Measurements from ENCODE around the gene CNOT1.
"Not testable (repeated sequence)": the region's sequence is repeated elsewhere in the genome, so short reads cannot be mapped to it uniquely, and the experiment has no call there.

CNOT1 gene

GRCh38 chr16:58638148-58639036 is 8.8 kb upstream of the CNOT1 start:
- DNase-seq (ENCODE audit: low read depth) = peak; percentile 84

GRCh38 chr16:58637021-58637420 is 7.4 kb upstream of the CNOT1 start:
- DNase-seq (ENCODE audit: low read depth) = not testable (repeated sequence)

DNA sequence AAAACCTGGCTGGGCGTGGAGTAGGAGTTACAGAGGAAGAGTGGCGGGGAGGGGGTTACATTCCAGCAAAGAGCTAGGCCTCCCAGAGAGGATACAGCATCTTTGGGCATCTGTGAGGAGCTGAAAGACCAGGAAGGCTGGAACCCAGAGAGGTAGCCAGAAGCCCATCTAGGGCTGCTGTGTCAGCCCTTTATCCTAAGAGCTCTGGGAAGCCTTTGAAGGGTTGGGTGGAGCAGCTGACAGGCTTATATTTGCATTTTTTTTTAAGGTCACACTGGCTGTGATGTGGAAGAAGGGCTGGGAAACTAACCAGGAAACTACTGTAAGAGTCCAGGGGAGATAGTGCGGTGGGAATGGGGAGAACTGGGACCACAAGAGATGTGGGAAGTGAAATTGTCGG is 6.8 kb upstream of the CNOT1 start:
- DNase-seq (ENCODE audit: low read depth) = no peak

DNA sequence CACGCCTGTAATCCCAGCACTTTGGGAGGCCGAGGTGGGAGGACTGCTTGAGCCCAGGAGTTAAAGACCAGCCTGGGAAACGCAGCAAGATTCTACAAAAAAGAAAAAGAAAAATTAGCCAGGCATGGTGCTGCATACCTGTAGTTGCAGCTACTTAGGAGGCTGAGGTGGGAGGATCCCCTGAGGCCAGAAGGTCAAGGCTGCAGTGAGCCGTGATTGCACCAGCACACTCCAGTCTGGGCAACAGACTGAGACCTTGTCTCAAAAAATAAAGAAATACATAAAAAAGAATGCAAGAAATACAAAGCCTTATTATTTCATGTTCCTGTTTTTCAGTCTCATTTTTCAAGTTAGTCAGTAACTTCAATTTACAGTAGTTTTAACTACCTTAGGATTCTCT is 5.9 kb upstream of the CNOT1 start:
- DNase-seq (ENCODE audit: low read depth) = no peak

DNA sequence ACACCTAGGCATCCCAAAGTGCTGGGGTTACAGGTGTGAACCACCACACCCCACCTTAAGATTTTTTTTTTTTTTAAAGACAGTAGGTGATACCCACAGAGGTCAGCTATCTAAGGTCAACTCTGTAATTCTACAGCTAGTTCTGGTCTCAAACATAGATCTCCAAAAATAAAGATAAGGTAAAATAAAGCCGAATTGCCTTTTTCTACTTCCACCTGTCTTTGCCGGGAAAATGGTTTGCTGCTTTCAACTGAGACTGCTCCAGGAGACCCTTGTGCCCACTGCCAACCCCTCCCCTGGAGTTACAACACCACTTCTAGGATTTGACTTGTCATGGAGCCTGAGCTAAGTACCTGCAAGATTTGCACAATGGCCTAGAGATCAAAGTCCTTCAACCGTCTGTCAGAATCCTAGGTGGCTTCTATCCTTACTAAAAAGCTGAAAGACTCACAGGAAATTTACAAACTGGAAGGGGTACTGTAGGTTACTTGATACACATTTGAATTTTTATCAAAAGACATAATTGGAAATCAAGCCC is 4.7 kb upstream of the CNOT1 start:
- no peak for DNase-seq (ENCODE audit: low read depth)

- DNase-seq (ENCODE audit: low read depth) = no peak
Measured at GRCh38 chr16:58628845-58629732, 537 bp downstream of the CNOT1 start.

- DNase-seq (ENCODE audit: low read depth) = no peak
Measured at GRCh38 chr16:58624209-58624608, 5.4 kb downstream of the CNOT1 start.

DNA sequence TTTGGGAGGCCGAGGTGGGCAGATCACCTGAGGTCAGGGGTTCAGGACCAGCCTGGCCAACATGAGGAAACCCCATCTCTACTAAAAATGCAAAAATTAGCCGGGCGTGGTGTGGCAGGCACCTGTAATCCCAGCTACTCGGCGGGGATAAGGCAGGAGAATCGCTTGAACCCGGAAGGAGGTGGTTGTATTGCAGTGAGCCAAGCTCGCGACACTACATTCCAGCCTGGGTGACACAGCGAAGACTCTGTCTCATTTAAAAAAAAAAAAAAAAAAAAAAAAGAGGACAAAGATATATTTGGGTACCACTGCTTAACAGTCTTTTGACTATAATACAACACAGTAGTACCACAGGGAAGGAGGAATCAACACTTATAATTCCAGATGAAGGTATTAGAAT is 9.2 kb downstream of the CNOT1 start:
- DNase-seq (ENCODE audit: low read depth) = no peak

DNA sequence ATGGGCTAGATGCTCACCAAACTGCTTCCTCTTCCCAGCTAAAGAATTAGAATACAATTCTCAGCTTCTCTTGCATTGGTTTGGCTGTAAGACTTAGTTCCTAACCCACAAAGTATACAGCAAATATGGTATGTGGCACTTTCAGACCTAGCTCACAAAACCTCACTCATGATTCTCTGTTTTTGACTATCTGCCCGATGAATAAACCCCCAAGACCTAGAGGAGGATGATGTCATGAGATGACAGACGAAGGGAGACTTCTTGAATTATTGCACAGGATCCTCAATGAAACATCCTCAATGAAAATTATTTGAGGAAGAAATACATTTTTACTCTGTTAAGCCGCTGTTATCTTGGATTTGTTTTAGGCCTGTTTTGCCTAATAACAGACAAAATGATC is 14.3 kb downstream of the CNOT1 start:
- no peak for DNase-seq (ENCODE audit: low read depth)

- DNase-seq (ENCODE audit: low read depth) = no peak
Measured at GRCh38 chr16:58614860-58615259, 14.8 kb downstream of the CNOT1 start.

GRCh38 chr16:58614212-58614611 is 15.4 kb downstream of the CNOT1 start:
- DNase-seq (ENCODE audit: low read depth) = peak; percentile 14

- not testable (repeated sequence) for DNase-seq (ENCODE audit: low read depth)
Measured at GRCh38 chr16:58612965-58613364, 16.7 kb downstream of the CNOT1 start.

- DNase-seq (ENCODE audit: low read depth) = no peak
Measured at GRCh38 chr16:58608601-58609136, 21.0 kb downstream of the CNOT1 start.

- DNase-seq (ENCODE audit: low read depth) = no peak
Measured at GRCh38 chr16:58605562-58605961, 24.1 kb downstream of the CNOT1 start.

DNA sequence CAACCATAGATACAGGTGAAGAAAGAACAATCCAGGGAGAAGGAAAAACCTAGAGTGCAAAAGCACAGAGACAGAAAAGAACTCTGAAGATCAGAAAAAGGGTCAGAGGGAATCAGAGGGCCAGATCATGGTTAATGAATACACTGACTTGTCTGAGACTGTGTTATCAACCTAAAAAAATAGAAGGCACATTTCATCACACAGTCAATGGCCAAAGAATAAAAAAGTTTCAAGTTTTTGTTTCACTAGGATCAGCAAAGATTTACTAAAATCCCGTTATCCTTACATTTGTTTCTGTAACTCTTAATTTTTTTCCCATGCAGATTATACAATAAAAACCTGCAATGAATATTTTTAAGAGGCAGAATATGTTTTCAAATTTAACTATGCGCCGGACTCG is 38.5 kb downstream of the CNOT1 start:
- DNase-seq (ENCODE audit: low read depth) = no peak

- DNase-seq (ENCODE audit: low read depth) = peak; percentile 9
Measured at GRCh38 chr16:58589326-58589905, 40.2 kb downstream of the CNOT1 start.

DNA sequence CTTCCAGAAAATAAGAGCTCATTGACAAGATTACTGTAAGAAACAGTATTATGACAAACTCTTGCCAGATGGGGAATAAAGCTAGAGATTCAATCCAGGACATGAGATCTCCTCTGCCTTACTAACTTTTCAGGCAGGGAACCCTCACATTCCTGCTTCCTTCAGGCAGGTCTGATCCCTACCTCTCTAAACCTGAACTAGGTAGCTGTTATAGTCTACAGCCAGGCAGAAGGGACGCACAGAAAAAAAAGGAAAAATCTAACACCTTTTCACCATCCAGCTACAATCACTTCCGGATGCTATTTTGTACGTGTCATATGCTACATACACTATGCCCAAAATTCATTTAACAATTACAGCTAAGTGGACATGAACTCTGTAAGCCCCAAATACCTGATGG is 41.2 kb downstream of the CNOT1 start:
- DNase-seq (ENCODE audit: low read depth) = no peak

- no peak for DNase-seq (ENCODE audit: low read depth)
Measured at GRCh38 chr16:58586340-58587030, 43.1 kb downstream of the CNOT1 start.

DNA sequence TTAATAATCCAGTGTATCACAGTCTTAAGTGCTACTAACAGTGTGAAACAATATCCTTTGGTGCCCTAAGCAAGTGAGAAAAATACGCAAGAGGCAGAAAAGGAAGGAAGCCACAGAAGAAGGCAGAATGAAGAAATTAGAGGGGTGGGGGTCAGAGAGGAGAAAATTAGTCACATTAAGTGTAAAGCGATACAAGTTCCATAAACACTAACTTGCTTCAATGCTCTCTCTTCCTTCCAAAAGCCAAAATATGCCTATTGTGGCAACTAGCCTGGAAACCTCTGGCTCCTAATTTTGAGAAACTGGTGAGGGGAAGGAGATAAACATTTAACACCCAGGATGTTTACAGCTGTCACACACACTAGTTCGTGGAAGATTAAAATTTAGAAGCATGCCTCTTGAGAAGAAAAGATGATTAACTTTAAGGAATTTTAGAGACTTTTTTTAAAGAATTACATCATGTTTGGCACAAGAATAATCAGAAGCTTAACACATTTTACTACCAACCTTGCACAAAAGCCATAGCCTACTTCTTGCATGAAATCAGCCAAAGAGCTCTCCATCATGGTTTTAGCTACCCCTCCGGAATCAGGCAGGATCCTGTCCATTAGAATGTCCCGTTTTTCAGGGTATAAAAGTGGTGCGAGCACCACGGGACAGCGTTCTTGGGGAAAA is 44.7 kb downstream of the CNOT1 start:
- DNase-seq (ENCODE audit: low read depth) = no peak

- no peak for DNase-seq (ENCODE audit: low read depth)
Measured at GRCh38 chr16:58582971-58583765, 46.5 kb downstream of the CNOT1 start.

Data from fibroblast of the conjunctiva (primary cell).